ENCODE data around the gene ZNF579. TPM values are rescaled to one million over a fixed set of nuclear protein-coding genes. Genes with fewer than 3 reads are reported as not detected.

Gene ZNF579
- total RNA-seq, 1 donor, result 6.9 TPM

DNA sequence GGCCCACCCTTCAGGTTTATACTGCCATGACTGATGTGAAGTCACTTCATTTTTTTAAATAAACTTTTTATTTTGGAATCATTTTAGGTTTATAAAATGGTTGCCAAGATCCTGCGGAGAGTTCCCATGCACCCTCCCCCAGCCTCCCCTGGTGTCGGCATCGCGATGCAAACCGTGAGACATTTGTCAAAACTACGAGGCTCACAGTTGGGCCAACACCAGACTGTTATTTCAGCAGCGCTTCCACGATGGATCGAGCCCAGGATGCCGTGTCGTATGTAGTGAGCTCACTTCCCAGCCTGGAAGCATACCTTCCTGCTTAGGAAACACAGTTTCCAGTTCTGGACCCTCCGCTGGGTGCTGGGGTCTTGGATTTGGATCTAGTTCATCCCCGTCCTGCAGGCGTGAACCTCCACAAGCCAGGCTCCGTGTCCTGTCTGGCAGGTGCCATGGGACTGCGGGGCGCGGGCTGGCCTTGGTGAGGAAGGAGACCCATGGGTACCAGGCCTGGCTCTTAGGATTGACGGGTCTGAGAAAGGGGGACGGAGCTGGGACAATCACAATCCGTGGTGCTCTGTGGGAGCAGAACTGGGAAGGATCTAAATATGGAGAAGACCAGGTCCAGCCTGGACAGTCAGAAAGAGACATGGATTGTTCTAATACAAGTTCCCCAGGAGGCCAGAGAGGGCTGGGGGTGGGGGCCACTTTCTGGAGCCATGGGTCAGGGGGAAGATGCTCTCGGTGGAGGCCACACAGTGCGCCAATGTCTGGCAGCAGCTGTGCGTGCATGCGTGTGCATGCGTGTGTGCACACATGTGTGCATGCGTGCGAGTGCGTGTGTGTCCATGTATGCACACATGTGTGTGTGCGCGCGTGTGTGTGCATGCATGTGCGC lies 41.3 kb downstream of the ZNF579 start:
- H3K27ac ChIP-seq (ENCODE audit: low read depth, low read length), result no peak overlapping the region
- H3K4me3 ChIP-seq (ENCODE audit: insufficient read depth, low read length), result no peak overlapping the region

GRCh38 chr19:55538132-55538531 lies 42.5 kb downstream of the ZNF579 start:
- H3K4me2 ChIP-seq (ENCODE audit: insufficient read depth, low read length), result no peak overlapping the region
- no peak for TF ChIP-seq CTCF (IDR thresholded peaks at IDR 0.05; ENCODE audit: extremely low read depth, low read depth, low read length)
- no peak overlapping the region for H3K27ac ChIP-seq (ENCODE audit: low read depth, low read length)
- no peaks in the 10 kb centered on the region for H3K4me1 ChIP-seq (ENCODE audit: insufficient read depth, low read length)
- DNase-seq (ENCODE audit: insufficient read length, low spot score, missing footprints), result peak; percentile 77
- no peak overlapping the region for H2AFZ ChIP-seq (ENCODE audit: low read length)
- H3K27me3 ChIP-seq (ENCODE audit: insufficient read depth, low read length), result no peaks in the 10 kb centered on the region
- no peak overlapping the region for H3K4me3 ChIP-seq (ENCODE audit: insufficient read depth, low read length)
- H3K79me2 ChIP-seq (ENCODE audit: insufficient read depth, low read length), result no peaks in the 10 kb centered on the region
- H4K20me1 ChIP-seq (ENCODE audit: insufficient read depth, low read length), result no peaks in the 10 kb centered on the region
- no peaks in the 10 kb centered on the region for H3K9me3 ChIP-seq (ENCODE audit: low read depth, low read length)
- no peaks in the 10 kb centered on the region for H3K36me3 ChIP-seq (ENCODE audit: insufficient read depth, low read length)

More for the DNA sequence above, 41.3 kb downstream of the ZNF579 start:
- Histone ChIP-seq H3K4me2 (ENCODE audit: insufficient read depth, low read length) (no peak overlapping the region), H4K20me1 (ENCODE audit: insufficient read depth, low read length) (no peaks in the 10 kb centered on the region), H3K4me1 (ENCODE audit: insufficient read depth, low read length) (no peaks in the 10 kb centered on the region), H3K27me3 (ENCODE audit: insufficient read depth, low read length) (no peaks in the 10 kb centered on the region), H3K9me3 (ENCODE audit: low read depth, low read length) (no peaks in the 10 kb centered on the region), H3K36me3 (ENCODE audit: insufficient read depth, low read length) (no peaks in the 10 kb centered on the region), H3K79me2 (ENCODE audit: insufficient read depth, low read length) (no peaks in the 10 kb centered on the region), H2AFZ (ENCODE audit: low read length) (no peak overlapping the region)
- TF ChIP-seq CTCF (IDR thresholded peaks at IDR 0.05; ENCODE audit: extremely low read depth, low read depth, low read length), result no peak
- DNase-seq (ENCODE audit: insufficient read length, low spot score, missing footprints), result peak; percentile 55

- Histone ChIP-seq H3K4me3 (ENCODE audit: insufficient read depth, low read length) (no peak overlapping the region), H3K9me3 (ENCODE audit: low read depth, low read length) (no peaks in the 10 kb centered on the region), H3K4me1 (ENCODE audit: insufficient read depth, low read length) (no peaks in the 10 kb centered on the region), H3K27me3 (ENCODE audit: insufficient read depth, low read length) (no peaks in the 10 kb centered on the region), H3K36me3 (ENCODE audit: insufficient read depth, low read length) (no peaks in the 10 kb centered on the region), H4K20me1 (ENCODE audit: insufficient read depth, low read length) (no peaks in the 10 kb centered on the region), H3K79me2 (ENCODE audit: insufficient read depth, low read length) (no peaks in the 10 kb centered on the region), H3K4me2 (ENCODE audit: insufficient read depth, low read length) (no peak overlapping the region), H3K27ac (ENCODE audit: low read depth, low read length) (no peak overlapping the region), H2AFZ (ENCODE audit: low read length) (no peak overlapping the region)
- no peak for TF ChIP-seq CTCF (IDR thresholded peaks at IDR 0.05; ENCODE audit: extremely low read depth, low read depth, low read length)
- peak; percentile 93 for DNase-seq (ENCODE audit: insufficient read length, low spot score, missing footprints)
Observed at GRCh38 chr19:55537741-55538111, 42.9 kb downstream of the ZNF579 start.

DNA sequence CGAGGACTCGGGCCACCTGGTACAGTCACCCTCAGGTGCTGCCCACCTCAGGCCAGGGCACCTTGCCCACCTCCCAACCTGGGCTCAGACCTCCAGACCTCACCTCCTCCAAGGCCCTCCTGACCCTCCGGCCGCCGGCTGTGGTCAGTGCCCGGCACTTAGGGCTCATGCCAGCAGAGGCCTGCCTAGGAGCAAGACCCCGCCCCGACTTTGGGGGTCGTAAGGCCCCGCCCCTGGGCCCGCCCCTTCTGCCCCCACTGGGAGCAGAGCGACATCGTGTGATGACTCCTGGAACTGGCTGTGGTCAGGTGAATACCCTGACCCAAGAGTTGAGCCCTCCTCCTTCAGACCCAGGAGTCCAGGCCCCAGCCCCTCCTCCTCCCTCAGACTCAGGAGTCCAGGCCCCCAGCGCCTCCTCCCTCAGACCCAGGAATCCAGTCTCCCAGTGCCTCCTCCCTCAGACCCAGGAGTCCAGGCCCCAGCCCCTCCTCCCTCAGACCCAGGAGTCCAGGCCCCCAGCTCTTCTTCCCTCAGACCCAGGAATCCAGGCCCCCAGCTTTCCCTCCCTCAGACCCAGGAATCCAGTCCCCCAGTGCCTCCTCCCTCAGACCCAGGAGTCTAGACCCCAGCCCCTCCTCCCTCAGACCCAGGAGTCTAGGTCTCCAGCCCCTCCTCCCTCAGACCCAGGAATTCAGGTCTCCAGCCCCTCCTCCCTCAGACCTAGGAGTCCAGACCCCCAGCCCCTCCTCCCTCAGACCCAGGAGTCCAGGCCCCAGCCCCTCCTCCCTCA lies 43.5 kb downstream of the ZNF579 start, which contains the start of gene SBK2:
Gene SBK2, minus strand, starts transcription at position 183 of the 790 bp plus-strand sequence. CDS start 839 bp downstream, outside the sequence.
- Histone ChIP-seq H4K20me1 (ENCODE audit: insufficient read depth, low read length) (no peaks in the 10 kb centered on the region), H3K36me3 (ENCODE audit: insufficient read depth, low read length) (no peaks in the 10 kb centered on the region), H3K9me3 (ENCODE audit: low read depth, low read length) (no peaks in the 10 kb centered on the region), H3K4me1 (ENCODE audit: insufficient read depth, low read length) (no peaks in the 10 kb centered on the region), H3K27me3 (ENCODE audit: insufficient read depth, low read length) (no peaks in the 10 kb centered on the region), H3K4me2 (ENCODE audit: insufficient read depth, low read length) (no peak within 1 kb of the TSS), H3K79me2 (ENCODE audit: insufficient read depth, low read length) (no peaks in the 10 kb centered on the region), H2AFZ (ENCODE audit: low read length) (no peak within 1 kb of the TSS), H3K27ac (ENCODE audit: low read depth, low read length) (no peak within 1 kb of the TSS), H3K4me3 (ENCODE audit: insufficient read depth, low read length) (no peak within 1 kb of the TSS)
- DNase-seq (ENCODE audit: insufficient read length, low spot score, missing footprints), result peak; percentile 49
- TF ChIP-seq CTCF (IDR thresholded peaks at IDR 0.05; ENCODE audit: extremely low read depth, low read depth, low read length), result no peak

Measured in osteoblast (primary cell).